ENCODE measurements around the gene CTDSPL. TPM values are rescaled to one million over a fixed set of nuclear protein-coding genes. Genes with fewer than 3 reads are reported as not detected.

CTDSPL gene
- total and polyA plus RNA-seq, 2 of the 8 experiments (the other 6 are each of a cell fraction or from before 2014, with no cell fraction given): 20.3 to 42.2 TPM

DNA sequence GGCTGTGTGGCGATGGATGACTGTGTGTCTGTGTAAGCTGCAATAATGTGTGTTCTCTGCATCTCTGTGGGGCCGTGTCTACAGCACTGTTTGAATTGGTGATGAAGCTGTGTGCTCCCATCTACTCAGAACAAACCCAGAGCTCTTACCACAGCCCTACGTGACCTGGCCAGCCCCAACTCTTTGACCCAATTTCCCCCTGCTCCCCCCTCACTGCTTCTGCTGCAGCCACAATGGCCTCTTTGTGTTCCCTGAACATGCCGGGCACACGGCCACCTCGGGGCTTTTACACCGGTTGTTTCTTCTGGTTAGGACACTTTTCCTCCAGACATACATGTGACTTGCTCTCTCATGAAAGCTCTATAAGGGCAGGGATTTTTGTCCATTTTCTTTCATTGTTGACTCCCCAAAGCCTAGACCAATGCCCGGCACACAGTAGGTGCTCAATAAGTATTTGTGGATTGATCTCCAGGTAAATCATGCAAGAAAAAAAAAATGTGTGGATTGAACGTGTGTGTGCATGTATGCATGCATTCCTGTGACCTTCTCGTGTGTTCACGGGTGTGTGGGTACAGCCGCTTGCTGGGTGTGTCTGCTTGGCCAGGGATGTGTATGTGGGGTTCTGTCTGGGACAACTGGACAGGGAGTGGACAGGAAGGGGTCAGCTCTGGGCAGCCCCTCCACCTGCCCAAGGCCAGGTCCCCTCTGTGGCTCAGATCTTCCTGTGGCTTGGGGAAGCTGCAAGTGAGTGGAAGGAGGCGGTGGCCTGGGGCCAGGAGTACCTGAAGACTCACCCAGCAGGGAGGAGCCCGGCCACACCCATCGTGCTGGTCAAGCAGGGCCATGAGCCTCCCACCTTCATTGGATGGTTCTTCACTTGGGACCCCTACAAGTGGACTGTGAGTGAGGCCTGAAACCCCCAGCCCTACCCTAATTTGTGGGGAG, 143.7 kb downstream of the CTDSPL start:
- no peak for FAIRE-seq
- 95% methylated on average over 14 of the region's 15 CpGs; no CpG with 5 or more reads in 1 of the 2 experiments for WGBS, 2 experiments (ENCODE audit: extremely low coverage in 1 of 2, insufficient coverage in 1 of 2, insufficient read length in 1 of 2, insufficient replicate concordance in 2 of 2, low coverage in 1 of 2, low lambda C conversion rate in 2 of 2, missing lambda C conversion rate in 1 of 2)
- no peak overlapping the region for H4K91ac ChIP-seq (replicated peaks; ENCODE audit: insufficient read length, low read length)
- 0 out of 2 replicates have a peak overlapping the region, but pooled peaks have one; percentile 8 for H2BK5ac ChIP-seq (ENCODE audit: low read depth, low read length)
- H2AK5ac ChIP-seq (ENCODE audit: low read depth, low read length): no peak overlapping the region
- H3K79me2 ChIP-seq (ENCODE audit: control insufficient read depth in 1 of 2, insufficient read depth in 2 of 2, low read length in 2 of 2): no peaks in the 10 kb centered on the region
- no peak overlapping the region for H3K23ac ChIP-seq (ENCODE audit: insufficient read length)
- H3K36me3 ChIP-seq (ENCODE audit: control insufficient read depth in 2 of 4, insufficient read depth in 4 of 4, low read length in 3 of 4): peaks cover 0 to 2% (median under 1%) of the 10 kb centered on the region in 4 experiments; a peak in 1 of 8 replicates
- no peak overlapping the region for H4K5ac ChIP-seq (ENCODE audit: insufficient read length, low read depth, low read length)
- H3K4me2 ChIP-seq (ENCODE audit: insufficient read depth in 1 of 2, low read depth in 2 of 2, low read length in 2 of 2): no peak overlapping the region
- DNase-seq (ENCODE audit: low read depth in 1 of 2, low spot score in 2 of 2): no peak
- no peaks in the 10 kb centered on the region for H3K9me3 ChIP-seq (ENCODE audit: insufficient read depth in 2 of 2, low read depth in 1 of 2, low read length in 1 of 2)
- H4K8ac ChIP-seq (ENCODE audit: extremely low read depth, insufficient read depth, low read length): no peak overlapping the region
- H3K9ac ChIP-seq (replicated peaks in 1 of 4; ENCODE audit: extremely low read depth in 1 of 4, low read depth in 3 of 4, low read length in 3 of 4): no peak overlapping the region
- no peak overlapping the region for H2AFZ ChIP-seq (ENCODE audit: low read length)
- H2BK12ac ChIP-seq (ENCODE audit: low read depth, low read length): no peak overlapping the region
- H3K56ac ChIP-seq (replicated peaks; ENCODE audit: insufficient read length, low read depth, low read length): no peak overlapping the region
- no peaks in the 10 kb centered on the region for H3K4me1 ChIP-seq (replicated peaks in 1 of 4; ENCODE audit: control insufficient read depth in 3 of 4, insufficient read depth in 4 of 4, low read length in 3 of 4)
- H3K23me2 ChIP-seq (ENCODE audit: low read depth, low read length): no peaks in the 10 kb centered on the region
- H3K4ac ChIP-seq (replicated peaks; ENCODE audit: insufficient read length, low read depth, low read length): no peak overlapping the region
- H2BK15ac ChIP-seq (ENCODE audit: low read length): no peak overlapping the region
- no peak overlapping the region for H3K27ac ChIP-seq (ENCODE audit: low read depth, low read length)
- H3K27me3 ChIP-seq (replicated peaks in 1 of 4; ENCODE audit: control insufficient read depth in 3 of 4, extremely low read depth in 1 of 4, insufficient read depth in 3 of 4, low read length in 3 of 4): no peaks in the 10 kb centered on the region
- no peak overlapping the region for H3K18ac ChIP-seq (ENCODE audit: extremely low read depth, low read length)
- H2BK20ac ChIP-seq (ENCODE audit: low read length): no peak overlapping the region
- no peak overlapping the region for H3K14ac ChIP-seq (ENCODE audit: insufficient read length)
- H3K79me1 ChIP-seq (ENCODE audit: low read depth, low read length): no peaks in the 10 kb centered on the region
- POLR2A ChIA-PET (ENCODE audit: partially characterized antibody): interaction anchor here (1.1 kb wide), 1 partner anchor 10 kb away, joined by 4 read pairs; no protein-coding TSS in a partner anchor
- CTCF ChIA-PET (ENCODE audit: partially characterized antibody): interaction anchor here (0.7 to 5.3 kb wide), 17 partner anchors 8 to 313 kb away, joined by 3 to 75 read pairs (median 4); partner anchors contain the start of genes DLEC1 and VILL
- H3K4me3 ChIP-seq (ENCODE audit: extremely low read depth in 1 of 4, insufficient read depth in 2 of 4, low read depth in 3 of 4, low read length in 4 of 4): no peak overlapping the region
- no peak overlapping the region for H2BK120ac ChIP-seq (replicated peaks; ENCODE audit: low read depth, low read length)
- H4K20me1 ChIP-seq (replicated peaks in 1 of 2; ENCODE audit: control insufficient read depth in 1 of 2, insufficient read depth in 2 of 2, low read length in 2 of 2): peaks cover 0 to 6% of the 10 kb centered on the region in 2 experiments
- TF ChIP-seq RNF2 (IDR thresholded peaks at IDR 0.05; ENCODE audit: borderline replicate concordance, low read depth, low read length, missing control alignments, poor library complexity, severe bottlenecking) (no peak), CEBPB (IDR thresholded peaks at IDR 0.05; ENCODE audit: low read depth, low read length) (no peak), RFX5 (IDR thresholded peaks at IDR 0.05; ENCODE audit: borderline replicate concordance, low read depth, low read length) (no peak), NRF1 (IDR thresholded peaks at IDR 0.05; ENCODE audit: low read depth, low read length) (no peak), ATF3 (IDR thresholded peaks at IDR 0.05; ENCODE audit: insufficient read depth, low read depth, low read length) (no peak), SP4 (IDR thresholded peaks at IDR 0.05; ENCODE audit: low read length) (no peak), FOSL1 (IDR thresholded peaks at IDR 0.05; ENCODE audit: insufficient read depth, low read depth, low read length) (no peak), SP2 (IDR thresholded peaks at IDR 0.05; ENCODE audit: low read length) (no peak), SRF (IDR thresholded peaks at IDR 0.05; ENCODE audit: low read depth, low read length) (no peak), RBBP5 (IDR thresholded peaks at IDR 0.05; ENCODE audit: borderline replicate concordance, low read depth, low read length) (no peak), MAX (IDR thresholded peaks at IDR 0.05) (no peak)
